ENCODE measurements around the gene ZDHHC12. TPM values are rescaled to one million over a fixed set of nuclear protein-coding genes. Genes with fewer than 3 reads are reported as not detected.
A peak's percentile ranks its signal among the peaks of the same experiment; 100 is the strongest.

The ZDHHC12 gene
- total RNA-seq, 5 donors from 2014 or later (not counting 1 experiment from before 2014, with no cell fraction given): 22.6 to 32.9 (median 31.4) TPM

DNA sequence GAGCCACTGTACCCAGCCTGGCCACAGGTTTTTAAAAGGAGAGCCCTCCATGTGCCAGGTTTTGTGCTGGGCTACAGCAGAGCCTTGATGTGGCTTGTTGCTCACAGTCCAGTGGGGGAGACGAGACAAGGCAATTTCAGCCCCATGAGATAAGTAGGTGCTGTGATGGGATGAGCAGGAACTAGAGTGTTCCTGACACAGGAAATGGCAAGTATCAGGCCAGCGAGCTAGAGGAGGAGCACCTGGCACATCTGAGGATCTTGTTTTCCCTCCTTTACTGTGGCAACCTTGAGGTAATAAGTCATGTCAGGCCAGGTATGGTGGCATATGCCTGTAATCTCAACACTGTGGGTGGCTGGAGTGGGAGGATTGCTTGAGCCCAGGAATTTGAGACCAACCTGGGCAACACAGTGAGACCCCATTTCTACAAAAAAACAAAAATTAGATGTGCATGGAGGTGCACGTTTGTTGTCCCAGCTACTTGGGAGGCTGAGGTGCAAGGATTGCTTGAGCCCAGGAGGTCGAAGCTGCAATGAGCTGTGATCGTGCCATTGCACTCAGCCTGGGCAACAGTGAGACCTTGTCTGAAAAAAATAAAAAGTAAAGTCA, 3.8 kb upstream of the ZDHHC12 start:
- DNase-seq (peak in 2 of 35 experiments; percentile 24 to 37), ATAC-seq (replicated peaks in 1 of 4) (peak in 1 of 4 experiments; percentile 1)
- Histone ChIP-seq H3K27me3 (replicated peaks in 1 of 2; ENCODE audit: control insufficient read depth in 2 of 2, extremely low read depth in 1 of 2, insufficient read depth in 2 of 2, low read length in 1 of 2) (no peaks in the 10 kb centered on the region), H3K27ac (ENCODE audit: low read length) (peak overlapping the region; percentile 65), H3K4me3 (ENCODE audit: control insufficient read depth in 1 of 2, extremely low read depth in 1 of 2, low read length in 1 of 2) (peak overlapping the region in 1 of 2 donors; percentile 39), H3K4me1 (ENCODE audit: control insufficient read depth in 1 of 2, extremely low read depth in 1 of 2, insufficient read depth in 2 of 2, low read length in 2 of 2) (peaks cover 11 to 52% of the 10 kb centered on the region in 2 experiments), H3K9me3 (no peaks in the 10 kb centered on the region), H3K36me3 (ENCODE audit: control insufficient read depth in 2 of 2, extremely low read depth in 1 of 2, insufficient read depth in 1 of 2, low read length in 1 of 2) (peaks cover 3 to 16% of the 10 kb centered on the region in 2 donors)
- H3K4me3 Mint-ChIP-seq: peak overlapping the region in 1 of 3 donors; percentile 93
- WGBS (ENCODE audit: insufficient coverage): 88% methylated on average over 4 of the region's 5 CpGs
- ChIA-PET POLR2A (interaction anchor here in 1 of 2 donors (0.5 kb wide), 1 partner anchor 76 kb away, joined by 4 read pairs; no protein-coding TSS in a partner anchor), CTCF (no interaction called here)
- H3K36me3 Mint-ChIP-seq: peaks cover 2% of the 10 kb centered on the region
- peak overlapping the region in 1 of 2 donors; percentile 88 for H3K27ac Mint-ChIP-seq
- no peaks in the 10 kb centered on the region for H3K9me3 Mint-ChIP-seq
- no peaks in the 10 kb centered on the region for H3K27me3 Mint-ChIP-seq
- peaks cover 30 to 68% (median 49%) of the 10 kb centered on the region in 3 donors for H3K4me1 Mint-ChIP-seq

GRCh38 chr9:128724744-128725211, 851 bp upstream of the ZDHHC12 start:
- H3K36me3 ChIP-seq (ENCODE audit: control insufficient read depth in 2 of 2, extremely low read depth in 1 of 2, insufficient read depth in 1 of 2, low read length in 1 of 2): peaks cover 2 to 11% of the 10 kb centered on the region in 2 donors
- DNase-seq (peak in 11 of 35 experiments; percentile 17 to 55 (median 20)), ATAC-seq (replicated peaks in 1 of 4) (peak in 2 of 4 experiments; percentile 1 to 2)
- WGBS (ENCODE audit: insufficient coverage): 24% methylated on average over 3 of the region's 10 CpGs
- POLR2A ChIA-PET: interaction anchor here (0.6 to 0.7 kb wide), 3 partner anchors 46 to 214 kb away, joined by 3 to 6 read pairs (median 5); no protein-coding TSS in a partner anchor
- Mint-ChIP-seq H3K4me1 (peaks cover 36 to 78% (median 58%) of the 10 kb centered on the region in 3 donors), H3K36me3 (peaks cover 6% of the 10 kb centered on the region), H3K4me3 (peak overlapping the region; percentile 89 to 94 (median 93)), H3K27ac (peak overlapping the region; percentile 92 to 95), H3K9me3 (no peaks in the 10 kb centered on the region), H3K27me3 (no peaks in the 10 kb centered on the region)
- H3K9me3 ChIP-seq: no peaks in the 10 kb centered on the region
- H3K27ac ChIP-seq (ENCODE audit: low read length): peak overlapping the region; percentile 52
- H3K27me3 ChIP-seq (replicated peaks in 1 of 2; ENCODE audit: control insufficient read depth in 2 of 2, extremely low read depth in 1 of 2, insufficient read depth in 2 of 2, low read length in 1 of 2): no peaks in the 10 kb centered on the region
- CTCF ChIA-PET: interaction anchor here in 1 of 2 donors (0.8 to 1.3 kb wide), 5 partner anchors 9 to 94 kb away, joined by 4 to 8 read pairs (median 6); partner anchors contain the start of genes ENDOG, PKN3 and ZER1
- H3K4me3 ChIP-seq (ENCODE audit: control insufficient read depth in 1 of 2, extremely low read depth in 1 of 2, low read length in 1 of 2): peak overlapping the region; percentile 75 to 79
- H3K4me1 ChIP-seq (ENCODE audit: control insufficient read depth in 1 of 2, extremely low read depth in 1 of 2, insufficient read depth in 2 of 2, low read length in 2 of 2): peaks cover 11 to 57% of the 10 kb centered on the region in 2 experiments

GRCh38 chr9:128723352-128723865, 518 bp downstream of the ZDHHC12 start:
- ATAC-seq (replicated peaks in 1 of 4) (no peak), DNase-seq (peak in 1 of 35 experiments; percentile 29)
- peak overlapping the region; percentile 94 to 95 for H3K27ac Mint-ChIP-seq
- no peaks in the 10 kb centered on the region for H3K27me3 Mint-ChIP-seq
- H3K9me3 Mint-ChIP-seq: no peaks in the 10 kb centered on the region
- Histone ChIP-seq H3K4me1 (ENCODE audit: control insufficient read depth in 1 of 2, extremely low read depth in 1 of 2, insufficient read depth in 2 of 2, low read length in 2 of 2) (peaks cover 11 to 57% of the 10 kb centered on the region in 2 experiments), H3K4me3 (ENCODE audit: control insufficient read depth in 1 of 2, extremely low read depth in 1 of 2, low read length in 1 of 2) (peak overlapping the region; percentile 71 to 75), H3K9me3 (no peaks in the 10 kb centered on the region), H3K36me3 (ENCODE audit: control insufficient read depth in 2 of 2, extremely low read depth in 1 of 2, insufficient read depth in 1 of 2, low read length in 1 of 2) (peaks cover 2 to 11% of the 10 kb centered on the region in 2 donors), H3K27ac (ENCODE audit: low read length) (peak overlapping the region; percentile 78), H3K27me3 (replicated peaks in 1 of 2; ENCODE audit: control insufficient read depth in 2 of 2, extremely low read depth in 1 of 2, insufficient read depth in 2 of 2, low read length in 1 of 2) (no peaks in the 10 kb centered on the region)
- H3K4me1 Mint-ChIP-seq: peaks cover 35 to 65% (median 54%) of the 10 kb centered on the region in 3 donors
- peak overlapping the region; percentile 89 to 94 (median 93) for H3K4me3 Mint-ChIP-seq
- H3K36me3 Mint-ChIP-seq: peaks cover 6% of the 10 kb centered on the region
- WGBS (ENCODE audit: insufficient coverage): 31% methylated on average over 7 of the region's 7 CpGs
- CTCF ChIA-PET: interaction anchor here in 1 of 2 donors (1.0 to 1.3 kb wide), 4 partner anchors 10 to 95 kb away, joined by 4 to 8 read pairs (median 6); partner anchors contain the start of genes ENDOG, PKN3 and ZER1
- POLR2A ChIA-PET: no interaction called here

GRCh38 chr9:128722380-128723351, 1.3 kb downstream of the ZDHHC12 start:
- CTCF ChIA-PET: no interaction called here
- no peak for ATAC-seq (replicated peaks in 1 of 4)
- no peak overlapping the region for H3K4me3 ChIP-seq (ENCODE audit: control insufficient read depth in 1 of 2, extremely low read depth in 1 of 2, low read length in 1 of 2)
- peaks cover 2 to 11% of the 10 kb centered on the region in 2 donors for H3K36me3 ChIP-seq (ENCODE audit: control insufficient read depth in 2 of 2, extremely low read depth in 1 of 2, insufficient read depth in 1 of 2, low read length in 1 of 2)
- Mint-ChIP-seq H3K36me3 (peaks cover 6% of the 10 kb centered on the region), H3K27ac (peak overlapping the region; percentile 94 to 95), H3K27me3 (no peaks in the 10 kb centered on the region), H3K4me1 (peaks cover 34 to 58% (median 48%) of the 10 kb centered on the region in 3 donors), H3K4me3 (peak overlapping the region; percentile 75 to 93 (median 89)), H3K9me3 (no peaks in the 10 kb centered on the region)
- H3K27ac ChIP-seq (ENCODE audit: low read length): peak overlapping the region; percentile 78
- no peaks in the 10 kb centered on the region for H3K9me3 ChIP-seq
- peaks cover 11 to 49% of the 10 kb centered on the region in 2 experiments for H3K4me1 ChIP-seq (ENCODE audit: control insufficient read depth in 1 of 2, extremely low read depth in 1 of 2, insufficient read depth in 2 of 2, low read length in 2 of 2)
- DNase-seq: no peak
- WGBS (ENCODE audit: insufficient coverage): 74% methylated on average over 9 of the region's 9 CpGs
- POLR2A ChIA-PET: no interaction called here
- no peaks in the 10 kb centered on the region for H3K27me3 ChIP-seq (replicated peaks in 1 of 2; ENCODE audit: control insufficient read depth in 2 of 2, extremely low read depth in 1 of 2, insufficient read depth in 2 of 2, low read length in 1 of 2)

DNA sequence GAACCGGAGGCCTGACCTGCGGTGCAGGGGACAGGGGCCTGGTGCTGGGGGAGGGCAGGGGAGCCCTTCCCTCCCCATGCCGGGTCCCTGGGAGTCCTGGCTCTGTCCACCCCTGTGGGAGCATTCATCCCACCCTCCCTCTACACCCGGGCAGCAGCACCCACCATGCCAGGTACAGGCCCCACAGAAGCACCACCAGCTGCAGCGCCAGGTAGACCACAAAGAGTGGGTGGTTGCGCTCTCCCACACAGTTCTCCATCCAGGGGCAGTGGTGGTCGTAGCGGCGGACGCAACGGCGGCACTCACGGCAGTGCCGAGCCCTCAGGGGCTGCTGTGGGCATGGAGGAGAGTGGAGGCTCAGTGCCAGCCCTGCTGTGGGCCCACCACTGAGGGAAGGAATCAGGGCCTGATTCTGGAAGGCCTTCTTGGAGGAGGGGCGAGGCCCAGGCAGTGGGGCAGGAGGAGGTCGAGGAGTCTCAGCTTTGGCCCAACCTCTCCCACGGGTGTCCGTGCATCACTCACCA, 2.4 kb downstream of the ZDHHC12 start:
- peak overlapping the region in 1 of 3 donors; percentile 93 for H3K4me3 Mint-ChIP-seq
- Histone ChIP-seq H3K27ac (ENCODE audit: low read length) (no peak overlapping the region), H3K4me3 (ENCODE audit: control insufficient read depth in 1 of 2, extremely low read depth in 1 of 2, low read length in 1 of 2) (no peak overlapping the region), H3K27me3 (replicated peaks in 1 of 2; ENCODE audit: control insufficient read depth in 2 of 2, extremely low read depth in 1 of 2, insufficient read depth in 2 of 2, low read length in 1 of 2) (no peaks in the 10 kb centered on the region), H3K4me1 (ENCODE audit: control insufficient read depth in 1 of 2, extremely low read depth in 1 of 2, insufficient read depth in 2 of 2, low read length in 2 of 2) (peaks cover 11 to 39% of the 10 kb centered on the region in 2 experiments), H3K9me3 (no peaks in the 10 kb centered on the region), H3K36me3 (ENCODE audit: control insufficient read depth in 2 of 2, extremely low read depth in 1 of 2, insufficient read depth in 1 of 2, low read length in 1 of 2) (peaks cover 2 to 11% of the 10 kb centered on the region in 2 donors)
- no peak for ATAC-seq (replicated peaks in 1 of 4)
- no peak overlapping the region for H3K27ac Mint-ChIP-seq
- H3K4me1 Mint-ChIP-seq: peaks cover 33 to 47% (median 38%) of the 10 kb centered on the region in 3 donors
- WGBS (ENCODE audit: insufficient coverage): 90% methylated on average over 12 of the region's 18 CpGs
- H3K9me3 Mint-ChIP-seq: no peaks in the 10 kb centered on the region
- ChIA-PET CTCF (no interaction called here), POLR2A (no interaction called here)
- no peak for DNase-seq
- peaks cover 6% of the 10 kb centered on the region for H3K36me3 Mint-ChIP-seq
- no peaks in the 10 kb centered on the region for H3K27me3 Mint-ChIP-seq
